T-helper 2 cell treated with Interferon-gamma antibody and Interleukin-4, amounts not matched to agents 5 μg/mL and 100 μg/mL, for 36 hours (primary cell): Measurements from ENCODE around the gene PHAF1.
A peak's percentile ranks its signal among the peaks of the same experiment; 100 is the strongest.

ENCODE experiments used
- DNase-seq: peaks from one replicate; pipeline ENCODE4 v3.0.0; 2021; ENCODE audit warnings: low spot score
- H3K27ac Mint-ChIP-seq: one replicate; pipeline ENCODE4 v1.8.0; 2021; ENCODE audit warnings: mild to moderate bottlenecking, mixed read lengths
- H3K27me3 Mint-ChIP-seq: one replicate; pipeline ENCODE4 v1.8.0; 2021; ENCODE audit warnings: low read depth, mixed read lengths
- H3K36me3 Mint-ChIP-seq: one replicate; pipeline ENCODE4 v1.8.0; 2021; ENCODE audit warnings: low read depth, mixed read lengths
- H3K4me1 Mint-ChIP-seq: one replicate; pipeline ENCODE4 v1.8.0; 2021; ENCODE audit warnings: low read depth, mixed read lengths
- H3K4me3 Mint-ChIP-seq: one replicate; pipeline ENCODE4 v1.8.0; 2022; ENCODE audit warnings: mild to moderate bottlenecking, moderate library complexity, mixed read lengths
- H3K9me3 Mint-ChIP-seq: one replicate; pipeline ENCODE4 v1.8.0; 2021; ENCODE audit warnings: mixed read lengths

The PHAF1 gene

DNA sequence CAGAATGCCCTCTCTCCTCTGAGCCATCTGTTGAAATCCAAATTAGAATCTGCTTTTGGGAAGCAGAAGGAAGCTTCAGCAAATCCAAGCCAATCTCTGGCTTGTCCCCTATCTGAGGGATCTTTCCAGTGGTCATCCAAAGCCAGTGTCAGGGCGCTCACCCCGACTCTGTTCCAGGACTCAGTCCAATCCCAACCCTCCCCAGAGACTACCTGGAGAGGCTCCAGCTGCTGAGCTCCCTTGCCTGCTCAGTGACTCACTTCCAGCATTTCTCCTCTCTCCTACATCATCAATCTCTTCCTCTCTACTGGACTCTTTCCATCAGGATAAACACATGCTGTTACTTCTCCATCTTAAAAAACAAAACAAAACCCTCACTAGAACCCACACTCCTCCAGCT is 71.6 kb downstream of the PHAF1 start:
- Mint-ChIP-seq H3K27ac (no peak overlapping the region), H3K4me3 (no peak overlapping the region)
- no peak for DNase-seq

GRCh38 chr16:67182288-67182687 is 72.5 kb downstream of the PHAF1 start:
- peaks cover 8% of the 10 kb centered on the region for H3K27me3 Mint-ChIP-seq
- no peaks in the 10 kb centered on the region for H3K36me3 Mint-ChIP-seq
- no peak overlapping the region for H3K27ac Mint-ChIP-seq
- no peak overlapping the region for H3K4me3 Mint-ChIP-seq
- H3K4me1 Mint-ChIP-seq = peaks cover 21% of the 10 kb centered on the region
- no peaks in the 10 kb centered on the region for H3K9me3 Mint-ChIP-seq
- DNase-seq = no peak

More for the DNA sequence above, 71.6 kb downstream of the PHAF1 start:
- Mint-ChIP-seq H3K9me3 (no peaks in the 10 kb centered on the region), H3K36me3 (peaks cover 5% of the 10 kb centered on the region), H3K4me1 (peaks cover 26% of the 10 kb centered on the region), H3K27me3 (peaks cover 11% of the 10 kb centered on the region)

DNA sequence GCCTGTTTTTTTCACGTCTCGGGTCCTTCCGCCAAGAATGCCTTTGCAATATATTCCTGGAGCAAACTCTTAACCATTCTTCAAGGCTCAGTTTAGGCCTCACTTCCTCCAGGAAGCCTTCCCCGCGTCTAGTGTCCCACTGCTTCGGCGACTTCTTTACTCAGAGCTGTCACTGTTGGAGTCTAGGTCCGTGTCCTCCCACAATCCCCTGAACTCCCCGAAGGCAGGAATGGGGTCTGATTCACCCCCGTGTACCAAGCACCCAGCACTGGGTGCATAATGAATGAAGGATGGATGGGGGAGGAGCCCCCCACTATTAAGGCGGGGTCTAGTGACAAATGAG is 73.5 kb downstream of the PHAF1 start:
- Mint-ChIP-seq H3K4me3 (no peak overlapping the region), H3K27ac (no peak overlapping the region), H3K27me3 (peaks cover 8% of the 10 kb centered on the region), H3K9me3 (no peaks in the 10 kb centered on the region), H3K4me1 (peaks cover 16% of the 10 kb centered on the region), H3K36me3 (no peaks in the 10 kb centered on the region)
- DNase-seq = no peak

DNA sequence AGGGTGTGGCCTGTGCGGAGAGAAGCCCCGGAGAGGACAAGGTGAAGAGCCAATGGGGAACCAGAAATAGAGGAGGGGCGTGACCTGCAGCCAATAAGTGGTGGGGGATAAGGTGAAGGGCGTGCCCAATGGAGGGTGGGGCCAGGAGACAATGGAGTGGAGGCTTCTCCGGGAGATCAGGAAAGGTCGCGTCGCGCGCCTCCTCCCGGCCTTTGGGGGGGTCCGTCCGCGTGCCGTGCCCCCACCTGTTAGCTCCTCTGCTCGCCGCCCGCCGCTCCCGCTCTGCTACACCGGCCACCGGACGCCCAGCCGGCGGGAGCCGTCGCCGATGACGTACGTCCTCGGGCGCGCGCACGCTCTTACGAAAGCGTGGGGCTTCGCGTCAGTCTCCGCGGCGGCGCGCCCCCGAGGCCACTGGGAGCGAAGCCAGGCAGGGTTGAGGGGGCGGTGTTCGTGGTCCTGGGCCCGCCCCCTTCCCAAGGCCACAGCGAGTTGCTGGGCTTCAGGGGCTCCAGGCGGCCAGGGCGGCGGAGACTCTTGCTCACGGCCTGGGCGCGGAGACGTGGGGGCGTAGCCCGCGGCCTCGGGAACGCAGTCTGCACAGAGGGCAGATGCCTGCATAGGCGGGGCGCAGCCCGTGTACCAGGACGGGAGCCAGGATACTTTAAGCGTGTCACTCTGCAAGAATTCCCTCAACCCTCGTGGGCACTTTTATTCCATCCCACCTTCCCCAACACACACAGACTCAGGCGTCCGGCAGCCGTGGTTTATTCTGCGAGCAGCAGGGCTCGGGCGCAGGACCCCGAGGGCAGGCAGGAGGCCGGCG is 74.1 kb downstream of the PHAF1 start, which contains the start of gene MATCAP1:
TSS of gene MATCAP1 (minus strand) at position 337 of the 826 bp plus-strand sequence. CDS start 3,353 bp downstream, outside the sequence.
- peak; percentile 94 for DNase-seq
- peaks cover 13% of the 10 kb centered on the region for H3K4me1 Mint-ChIP-seq
- peaks cover 8% of the 10 kb centered on the region for H3K27me3 Mint-ChIP-seq
- H3K4me3 Mint-ChIP-seq = peak within 1 kb of the TSS; percentile 90
- no peaks in the 10 kb centered on the region for H3K9me3 Mint-ChIP-seq
- peak within 1 kb of the TSS; percentile 66 for H3K27ac Mint-ChIP-seq
- H3K36me3 Mint-ChIP-seq = no peaks in the 10 kb centered on the region

DNA sequence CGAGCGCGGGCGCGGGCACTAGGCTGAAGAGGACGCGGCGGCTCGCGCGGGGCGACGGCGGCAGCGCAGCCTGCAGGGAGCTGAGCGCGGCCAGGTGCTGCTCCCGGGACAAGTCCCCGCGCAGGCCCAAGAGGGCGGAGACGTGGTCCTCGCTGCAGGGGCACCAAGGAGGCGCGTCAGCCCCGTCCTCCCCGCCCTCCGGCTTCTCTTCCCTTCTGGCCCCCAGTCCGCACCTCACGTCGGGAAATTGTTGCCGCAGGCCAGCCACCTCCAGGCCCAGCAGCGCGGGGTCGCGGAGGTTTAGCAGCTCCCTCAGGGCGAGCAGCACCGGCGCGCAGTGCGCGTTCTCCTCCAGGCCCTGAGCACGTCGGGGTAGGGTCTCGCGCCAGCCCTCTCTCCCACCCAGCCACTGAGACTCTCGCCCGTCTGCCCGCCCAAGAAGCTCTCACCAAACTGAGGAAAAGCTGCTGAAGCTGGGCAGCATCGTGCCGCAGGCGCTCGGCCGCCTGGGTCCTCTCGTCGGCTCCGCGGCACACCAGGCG is 74.8 kb downstream of the PHAF1 start:
- Mint-ChIP-seq H3K36me3 (no peaks in the 10 kb centered on the region), H3K27ac (no peak overlapping the region), H3K4me1 (peaks cover 10% of the 10 kb centered on the region), H3K4me3 (peak overlapping the region; percentile 90), H3K9me3 (no peaks in the 10 kb centered on the region), H3K27me3 (peaks cover 8% of the 10 kb centered on the region)
- no peak for DNase-seq

GRCh38 chr16:67184995-67185650 is 75.4 kb downstream of the PHAF1 start:
- Mint-ChIP-seq H3K4me3 (peak overlapping the region; percentile 90), H3K9me3 (no peaks in the 10 kb centered on the region), H3K27ac (peak overlapping the region; percentile 85), H3K27me3 (peaks cover 8% of the 10 kb centered on the region), H3K4me1 (peaks cover 10% of the 10 kb centered on the region), H3K36me3 (no peaks in the 10 kb centered on the region)
- DNase-seq = peak; percentile 83

- peaks cover 10% of the 10 kb centered on the region for H3K4me1 Mint-ChIP-seq
- H3K36me3 Mint-ChIP-seq = no peaks in the 10 kb centered on the region
- DNase-seq = no peak
- H3K9me3 Mint-ChIP-seq = no peaks in the 10 kb centered on the region
- H3K4me3 Mint-ChIP-seq = peak overlapping the region; percentile 90
- peaks cover 8% of the 10 kb centered on the region for H3K27me3 Mint-ChIP-seq
- H3K27ac Mint-ChIP-seq = no peak overlapping the region
Measured at GRCh38 chr16:67185651-67186134, 76.0 kb downstream of the PHAF1 start.

- no peaks in the 10 kb centered on the region for H3K9me3 Mint-ChIP-seq
Measured at GRCh38 chr16:67186550-67186950, 76.8 kb downstream of the PHAF1 start.

DNA sequence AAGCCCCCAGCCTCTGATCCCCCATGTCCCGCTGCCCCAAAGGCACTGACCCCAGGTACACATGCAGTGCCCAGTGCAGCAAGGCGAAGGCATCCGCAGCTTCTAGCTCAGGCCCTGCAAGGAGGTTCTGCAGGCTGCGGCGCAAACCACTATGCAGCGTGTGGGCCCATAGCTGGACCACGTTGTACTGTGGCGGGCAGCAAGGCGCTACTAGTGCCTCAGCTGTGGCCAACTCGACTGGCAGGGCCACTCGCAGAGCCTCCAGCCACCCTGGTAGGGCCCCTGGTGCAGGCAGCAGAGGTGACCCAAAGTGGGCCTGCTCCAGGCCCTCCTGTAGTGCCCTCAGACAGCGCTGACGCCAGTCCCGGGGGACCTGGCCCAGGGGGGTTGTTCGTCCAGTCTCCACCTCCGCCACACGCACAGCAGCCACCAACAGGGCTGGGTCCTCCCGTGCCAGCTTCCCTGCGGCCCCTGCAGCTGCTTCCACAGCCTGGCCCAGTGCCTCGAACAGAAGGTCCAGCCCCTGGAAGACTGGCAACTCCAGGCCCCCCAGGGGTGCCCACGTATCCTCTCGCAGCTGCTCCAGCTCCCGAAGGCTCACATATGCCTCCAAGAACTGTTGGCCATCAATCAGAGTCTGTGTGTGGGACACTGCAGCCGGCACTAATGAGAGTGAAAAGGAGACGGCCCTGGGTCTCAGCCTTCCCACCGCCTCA is 77.6 kb downstream of the PHAF1 start:
- H3K4me3 Mint-ChIP-seq = no peak overlapping the region
- peaks cover 8% of the 10 kb centered on the region for H3K27me3 Mint-ChIP-seq
- H3K4me1 Mint-ChIP-seq = peaks cover 20% of the 10 kb centered on the region

More at GRCh38 chr16:67186550-67186950, 76.8 kb downstream of the PHAF1 start:
- Mint-ChIP-seq H3K4me3 (no peak overlapping the region), H3K27me3 (peaks cover 8% of the 10 kb centered on the region), H3K4me1 (peaks cover 16% of the 10 kb centered on the region), H3K36me3 (no peaks in the 10 kb centered on the region), H3K27ac (no peak overlapping the region)
- no peak for DNase-seq

DNA sequence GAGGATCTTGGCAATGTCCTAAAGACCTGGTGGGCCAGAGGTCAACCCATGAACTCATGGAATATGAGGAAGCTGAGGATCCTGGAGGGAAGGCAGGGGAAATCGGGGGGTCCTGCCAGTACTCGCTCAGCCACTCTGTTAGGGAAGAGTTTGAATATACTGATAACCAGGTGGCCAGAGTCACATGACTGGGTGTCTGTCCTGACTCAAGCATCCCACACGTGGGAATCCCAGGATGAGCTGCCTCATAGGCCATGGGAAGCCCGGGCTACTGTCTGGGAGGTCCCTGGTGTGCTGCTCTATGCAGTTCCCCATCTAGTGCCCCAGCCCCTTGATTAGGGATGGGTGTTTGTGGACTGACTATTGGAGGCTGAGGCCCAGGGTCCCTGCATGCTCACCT is 78.6 kb downstream of the PHAF1 start:
- H3K27ac Mint-ChIP-seq = no peak overlapping the region
- H3K9me3 Mint-ChIP-seq = no peaks in the 10 kb centered on the region
- H3K4me1 Mint-ChIP-seq = peaks cover 30% of the 10 kb centered on the region
- peaks cover 8% of the 10 kb centered on the region for H3K27me3 Mint-ChIP-seq
- DNase-seq = no peak
- no peak overlapping the region for H3K4me3 Mint-ChIP-seq
- peaks cover 10% of the 10 kb centered on the region for H3K36me3 Mint-ChIP-seq

More for the DNA sequence above, 77.6 kb downstream of the PHAF1 start:
- H3K27ac Mint-ChIP-seq = no peak overlapping the region
- H3K9me3 Mint-ChIP-seq = no peaks in the 10 kb centered on the region
- DNase-seq = no peak
- H3K36me3 Mint-ChIP-seq = peaks cover under 1% of the 10 kb centered on the region

GRCh38 chr16:67188798-67189197 is 79.1 kb downstream of the PHAF1 start:
- H3K4me1 Mint-ChIP-seq = peaks cover 34% of the 10 kb centered on the region
- DNase-seq = no peak
- H3K4me3 Mint-ChIP-seq = no peak overlapping the region
- H3K9me3 Mint-ChIP-seq = no peaks in the 10 kb centered on the region
- H3K36me3 Mint-ChIP-seq = peaks cover 15% of the 10 kb centered on the region
- peaks cover 8% of the 10 kb centered on the region for H3K27me3 Mint-ChIP-seq
- H3K27ac Mint-ChIP-seq = no peak overlapping the region

DNA sequence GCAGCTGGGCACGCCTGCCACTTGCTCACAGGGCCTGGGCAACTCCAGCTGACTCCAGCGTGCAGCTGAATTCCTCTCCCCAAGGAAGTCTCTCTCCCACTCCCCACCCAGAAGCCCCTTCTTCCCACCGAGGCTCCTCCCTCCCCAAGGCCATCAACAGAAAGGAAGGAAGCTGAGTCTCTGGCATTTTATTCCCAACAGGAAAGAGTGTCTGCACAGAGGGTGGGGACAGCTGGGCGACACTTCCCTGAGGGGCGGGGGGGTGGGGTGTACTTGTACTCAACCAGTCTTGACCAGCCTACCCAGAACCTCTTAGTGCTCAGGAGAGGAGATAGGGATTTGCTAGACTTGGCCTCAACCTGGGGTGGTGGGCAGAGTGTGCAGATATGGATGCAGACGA is 80.3 kb downstream of the PHAF1 start, which contains the start of gene EXOC3L1:
TSS of gene EXOC3L1 (minus strand) at position 96 of the 400 bp plus-strand sequence. CDS start 460 bp downstream, outside the sequence.
- Mint-ChIP-seq H3K36me3 (peaks cover 25% of the 10 kb centered on the region), H3K4me3 (peak within 1 kb of the TSS; percentile 95), H3K9me3 (no peaks in the 10 kb centered on the region), H3K4me1 (peaks cover 35% of the 10 kb centered on the region), H3K27me3 (peaks cover 7% of the 10 kb centered on the region), H3K27ac (no peak within 1 kb of the TSS)
- no peak for DNase-seq
